Measurements from ENCODE around the gene ERAP2. TPM values are rescaled to one million over a fixed set of nuclear protein-coding genes. Genes with fewer than 3 reads are reported as not detected.
A peak's percentile ranks its signal among the peaks of the same experiment; 100 is the strongest.

The ERAP2 gene
- total and polyA plus RNA-seq, 2 of the 13 experiments (the other 11 are each of a cell fraction or from before 2014, with no cell fraction given): 12.8 to 16.6 TPM

DNA sequence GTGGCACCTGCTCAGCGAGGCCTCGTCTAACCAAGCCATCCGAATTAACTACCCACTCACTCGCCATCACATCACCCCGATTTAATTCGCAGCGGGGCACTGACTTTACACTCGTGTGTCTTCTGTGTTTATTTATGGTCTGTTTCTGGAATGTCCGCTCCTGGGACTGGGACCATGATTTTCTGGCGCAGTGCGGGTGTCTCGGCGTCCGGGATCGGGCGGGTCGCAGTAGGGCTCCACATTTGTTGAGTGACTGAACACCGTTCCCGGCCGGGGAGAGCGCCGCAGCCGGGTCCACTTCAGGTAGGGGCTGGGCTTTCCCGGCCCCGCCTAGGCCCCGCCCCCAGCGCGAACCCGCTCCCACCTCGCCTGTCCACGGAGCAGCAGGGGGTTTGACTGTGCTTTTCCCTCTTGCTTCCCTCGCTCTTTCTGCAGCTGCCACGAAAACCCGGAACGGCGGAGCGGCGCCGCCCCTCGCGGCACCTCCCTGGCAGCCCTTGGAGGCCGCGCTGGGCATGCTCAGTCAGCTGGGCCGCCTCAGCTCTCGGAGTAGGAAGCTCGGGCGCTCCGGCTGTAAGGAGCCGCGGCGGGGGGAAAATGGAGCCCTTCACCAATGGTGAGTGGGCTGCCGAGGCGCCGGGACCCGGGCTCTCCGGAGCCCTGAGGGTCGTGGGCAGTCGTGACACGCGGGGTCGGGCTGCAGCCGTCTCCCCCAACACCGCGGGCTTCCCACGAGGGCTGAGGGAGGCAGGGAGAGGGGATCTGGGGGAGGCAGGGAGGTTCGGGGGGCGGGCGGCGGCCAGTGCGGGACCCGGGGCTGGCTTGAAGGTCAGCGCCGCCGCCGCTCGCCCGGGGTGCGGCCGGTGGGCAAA is 59.5 kb downstream of the ERAP2 start, which contains the start of gene LNPEP (continued):
- TF ChIP-seq, protein P1, sequence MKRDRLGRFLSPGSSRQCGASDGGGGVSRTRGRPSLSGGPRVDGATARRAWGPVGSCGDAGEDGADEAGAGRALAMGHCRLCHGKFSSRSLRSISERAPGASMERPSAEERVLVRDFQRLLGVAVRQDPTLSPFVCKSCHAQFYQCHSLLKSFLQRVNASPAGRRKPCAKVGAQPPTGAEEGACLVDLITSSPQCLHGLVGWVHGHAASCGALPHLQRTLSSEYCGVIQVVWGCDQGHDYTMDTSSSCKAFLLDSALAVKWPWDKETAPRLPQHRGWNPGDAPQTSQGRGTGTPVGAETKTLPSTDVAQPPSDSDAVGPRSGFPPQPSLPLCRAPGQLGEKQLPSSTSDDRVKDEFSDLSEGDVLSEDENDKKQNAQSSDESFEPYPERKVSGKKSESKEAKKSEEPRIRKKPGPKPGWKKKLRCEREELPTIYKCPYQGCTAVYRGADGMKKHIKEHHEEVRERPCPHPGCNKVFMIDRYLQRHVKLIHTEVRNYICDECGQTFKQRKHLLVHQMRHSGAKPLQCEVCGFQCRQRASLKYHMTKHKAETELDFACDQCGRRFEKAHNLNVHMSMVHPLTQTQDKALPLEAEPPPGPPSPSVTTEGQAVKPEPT (CRISPR knock-in tag; IDR thresholded peaks at IDR 0.05; ENCODE audit: low read depth): no peak; the same call in 1 of the 2 replicates
- TF ChIP-seq SMAD3 (CRISPR knock-in tag; IDR thresholded peaks at IDR 0.05): peak; percentile 73
- no peak for TF ChIP-seq NR3C1 (CRISPR knock-in tag; IDR thresholded peaks at IDR 0.05)
- TF ChIP-seq HNRNPLL (IDR thresholded peaks at IDR 0.05; ENCODE audit: low read depth, low read length, poor library complexity, severe bottlenecking): peak; percentile 55
- TF ChIP-seq, protein P2, sequence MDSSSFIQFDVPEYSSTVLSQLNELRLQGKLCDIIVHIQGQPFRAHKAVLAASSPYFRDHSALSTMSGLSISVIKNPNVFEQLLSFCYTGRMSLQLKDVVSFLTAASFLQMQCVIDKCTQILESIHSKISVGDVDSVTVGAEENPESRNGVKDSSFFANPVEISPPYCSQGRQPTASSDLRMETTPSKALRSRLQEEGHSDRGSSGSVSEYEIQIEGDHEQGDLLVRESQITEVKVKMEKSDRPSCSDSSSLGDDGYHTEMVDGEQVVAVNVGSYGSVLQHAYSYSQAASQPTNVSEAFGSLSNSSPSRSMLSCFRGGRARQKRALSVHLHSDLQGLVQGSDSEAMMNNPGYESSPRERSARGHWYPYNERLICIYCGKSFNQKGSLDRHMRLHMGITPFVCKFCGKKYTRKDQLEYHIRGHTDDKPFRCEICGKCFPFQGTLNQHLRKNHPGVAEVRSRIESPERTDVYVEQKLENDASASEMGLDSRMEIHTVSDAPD (CRISPR knock-in tag; IDR thresholded peaks at IDR 0.05): no peak
- peak; percentile 30; the same call in 1 of the 2 replicates for TF ChIP-seq DPF2 (CRISPR knock-in tag; IDR thresholded peaks at IDR 0.05; ENCODE audit: borderline replicate concordance, low read depth)
- TF ChIP-seq, protein P3, sequence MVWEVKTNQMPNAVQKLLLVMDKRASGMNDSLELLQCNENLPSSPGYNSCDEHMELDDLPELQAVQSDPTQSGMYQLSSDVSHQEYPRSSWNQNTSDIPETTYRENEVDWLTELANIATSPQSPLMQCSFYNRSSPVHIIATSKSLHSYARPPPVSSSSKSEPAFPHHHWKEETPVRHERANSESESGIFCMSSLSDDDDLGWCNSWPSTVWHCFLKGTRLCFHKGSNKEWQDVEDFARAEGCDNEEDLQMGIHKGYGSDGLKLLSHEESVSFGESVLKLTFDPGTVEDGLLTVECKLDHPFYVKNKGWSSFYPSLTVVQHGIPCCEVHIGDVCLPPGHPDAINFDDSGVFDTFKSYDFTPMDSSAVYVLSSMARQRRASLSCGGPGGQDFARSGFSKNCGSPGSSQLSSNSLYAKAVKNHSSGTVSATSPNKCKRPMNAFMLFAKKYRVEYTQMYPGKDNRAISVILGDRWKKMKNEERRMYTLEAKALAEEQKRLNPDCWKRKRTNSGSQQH (CRISPR knock-in tag; IDR thresholded peaks at IDR 0.05; ENCODE audit: low read depth): no peak; the same call in 1 of the 2 replicates
- no peak for TF ChIP-seq PLRG1 (conservative IDR thresholded peaks at IDR 0.05)
- TF ChIP-seq, protein P4, sequence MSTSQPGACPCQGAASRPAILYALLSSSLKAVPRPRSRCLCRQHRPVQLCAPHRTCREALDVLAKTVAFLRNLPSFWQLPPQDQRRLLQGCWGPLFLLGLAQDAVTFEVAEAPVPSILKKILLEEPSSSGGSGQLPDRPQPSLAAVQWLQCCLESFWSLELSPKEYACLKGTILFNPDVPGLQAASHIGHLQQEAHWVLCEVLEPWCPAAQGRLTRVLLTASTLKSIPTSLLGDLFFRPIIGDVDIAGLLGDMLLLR (CRISPR knock-in tag; IDR thresholded peaks at IDR 0.05): no peak; the same call in 1 of the 2 replicates
- TF ChIP-seq ZNF776 (CRISPR knock-in tag; IDR thresholded peaks at IDR 0.05): no peak
- peak; percentile 31 for TF ChIP-seq AGO2 (optimal IDR thresholded peaks at IDR 0.05; ENCODE audit: low read depth, low read length)
- peak; percentile 74 for TF ChIP-seq KDM1A (CRISPR knock-in tag; IDR thresholded peaks at IDR 0.05)
- no peak for TF ChIP-seq ZNF546 (CRISPR knock-in tag; conservative IDR thresholded peaks at IDR 0.05)
- peak; percentile 81 for TF ChIP-seq ELF1 (CRISPR knock-in tag; IDR thresholded peaks at IDR 0.05)
- TF ChIP-seq CBX2 (IDR thresholded peaks at IDR 0.05; ENCODE audit: low read depth, low read length): no peak
- TF ChIP-seq CBX2 (CRISPR knock-in tag; IDR thresholded peaks at IDR 0.05; ENCODE audit: low read depth): no peak
- no peak for TF ChIP-seq ZSCAN9 (CRISPR knock-in tag; IDR thresholded peaks at IDR 0.05; ENCODE audit: borderline replicate concordance)
- TF ChIP-seq PAX8 (CRISPR knock-in tag; IDR thresholded peaks at IDR 0.05; ENCODE audit: borderline replicate concordance): no peak
- peak; percentile 77 for TF ChIP-seq THAP11 (CRISPR knock-in tag; IDR thresholded peaks at IDR 0.05)
- no peak for TF ChIP-seq ISX (CRISPR knock-in tag; conservative IDR thresholded peaks at IDR 0.05)
- TF ChIP-seq KMT2A (CRISPR knock-in tag; IDR thresholded peaks at IDR 0.05): peak; percentile 95
- peak; percentile 78 for TF ChIP-seq ZEB1 (IDR thresholded peaks at IDR 0.05; ENCODE audit: insufficient replicate concordance, low read depth)
- no peak for TF ChIP-seq HNF4G (IDR thresholded peaks at IDR 0.05; ENCODE audit: borderline replicate concordance, low read depth, low read length)
- no peak for TF ChIP-seq HNF4G (CRISPR knock-in tag; IDR thresholded peaks at IDR 0.05; ENCODE audit: borderline replicate concordance, low read depth)
- TF ChIP-seq, protein P5, sequence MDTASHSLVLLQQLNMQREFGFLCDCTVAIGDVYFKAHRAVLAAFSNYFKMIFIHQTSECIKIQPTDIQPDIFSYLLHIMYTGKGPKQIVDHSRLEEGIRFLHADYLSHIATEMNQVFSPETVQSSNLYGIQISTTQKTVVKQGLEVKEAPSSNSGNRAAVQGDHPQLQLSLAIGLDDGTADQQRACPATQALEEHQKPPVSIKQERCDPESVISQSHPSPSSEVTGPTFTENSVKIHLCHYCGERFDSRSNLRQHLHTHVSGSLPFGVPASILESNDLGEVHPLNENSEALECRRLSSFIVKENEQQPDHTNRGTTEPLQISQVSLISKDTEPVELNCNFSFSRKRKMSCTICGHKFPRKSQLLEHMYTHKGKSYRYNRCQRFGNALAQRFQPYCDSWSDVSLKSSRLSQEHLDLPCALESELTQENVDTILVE (CRISPR knock-in tag; IDR thresholded peaks at IDR 0.05): no peak

Measured in HepG2 (cell line).